GM12878 (cell line): Measurements from ENCODE around the gene CD244. TPM values are rescaled to one million over a fixed set of nuclear protein-coding genes. Genes with fewer than 3 reads are reported as not detected.
A peak's percentile ranks its signal among the peaks of the same experiment; 100 is the strongest.

ENCODE experiments used
- ATAC-seq: fragments of 200-7000 bp; cut with Tn5 transposase; 3 replicates; pipeline ENCODE4 v1.9.1; 2020; ENCODE audit warnings: mild to moderate bottlenecking, moderate library complexity
- BruUV-seq: library from RNA; stranded (reverse); fragments of 400-500 nt; replicated peaks from 2 replicates; lab custom pipeline; 2021; lab: Mats Ljungman, UMichigan
- CTCF ChIA-PET: fragments of 300-600 bp; sonication (Branson Sonifier 250); formaldehyde crosslinking; extraction: SDS; loops from one replicate; lab custom pipeline; 2021; ENCODE audit warnings: inconsistent platforms; lab: Yijun Ruan, JAX
- POLR2A ChIA-PET: fragments of 350-600 bp; formaldehyde crosslinking; extraction: SDS; loops from one replicate; lab custom pipeline; 2021; ENCODE audit warnings: inconsistent platforms; lab: Charles Lee
- RAD21 ChIA-PET: fragments of 300-600 bp; sonication (Branson Sonifier 250); formaldehyde crosslinking; loops from one replicate; lab custom pipeline; 2023; ENCODE audit warnings: antibody characterized with exemption; ENCODE audit not compliant: unreplicated experiment; lab: Charles Lee
- SMC1A ChIA-PET: fragments of 300-600 bp; sonication (Branson Sonifier 250); formaldehyde crosslinking; loops from one replicate; lab custom pipeline; 2023; ENCODE audit not compliant: unreplicated experiment, uncharacterized antibody; lab: Charles Lee
- DNase-seq: peaks from one replicate; pipeline ENCODE4 v3.0.0-alpha.2; 2011; ENCODE audit warnings: low read depth, low spot score
- FAIRE-seq: peaks from 3 replicates; lab custom pipeline; 2011; peaks lifted over from hg19 to GRCh38; lab: Jason Lieb, UNC
- H2AFZ ChIP-seq: 2 replicates; pipeline ENCODE4 v1.6.0; 2011; ENCODE audit warnings: low read depth, low read length, control low read depth; ENCODE audit not compliant: control insufficient read depth
- H3K27ac ChIP-seq: 2 replicates; pipeline ENCODE4 v1.5.1; 2011; ENCODE audit warnings: control low read depth; ENCODE audit not compliant: control insufficient read depth, insufficient read depth
- H3K27me3 ChIP-seq, 2 experiments: replicated peaks in 1 of 2; 2 replicates each; pipeline versions ENCODE4 v1.6.0 to v1.6.1; 2011; ENCODE audit warnings: low read length in 1 of 2; ENCODE audit not compliant: control insufficient read depth in 2 of 2, insufficient read depth in 2 of 2
- H3K36me3 ChIP-seq, 2 experiments: 2 replicates each; pipeline ENCODE4 v1.5.1; 2011; ENCODE audit warnings: low read length in 1 of 2; ENCODE audit not compliant: control insufficient read depth in 2 of 2, insufficient read depth in 2 of 2
- H3K4me1 ChIP-seq: 2 replicates; pipeline ENCODE4 v1.6.1; 2011; ENCODE audit warnings: mild to moderate bottlenecking, low read length, moderate library complexity, mixed read lengths; ENCODE audit not compliant: control insufficient read depth, insufficient read depth
- H3K4me2 ChIP-seq: 2 replicates; pipeline ENCODE4 v1.6.0; 2011; ENCODE audit warnings: control low read depth; ENCODE audit not compliant: control insufficient read depth, insufficient read depth
- H3K4me3 ChIP-seq: fragments of 200-600 bp; sonication (generic); 2 replicates; pipeline ENCODE4 v1.5.1; 2016
- H3K79me2 ChIP-seq: 2 replicates; pipeline ENCODE4 v1.6.0; 2011; ENCODE audit warnings: low read length; ENCODE audit not compliant: control insufficient read depth, insufficient read depth
- H3K9ac ChIP-seq: 2 replicates; pipeline ENCODE4 v1.8.0; 2011; ENCODE audit warnings: low read length, control low read depth, mixed read lengths; ENCODE audit not compliant: control insufficient read depth, insufficient read depth
- H3K9me3 ChIP-seq: replicated peaks from 3 replicates; pipeline ENCODE4 v1.5.1; 2011; ENCODE audit warnings: mild to moderate bottlenecking, low read length; ENCODE audit not compliant: control insufficient read depth, insufficient read depth
- H4K20me1 ChIP-seq: 2 replicates; pipeline ENCODE4 v1.6.0; 2011; ENCODE audit not compliant: control insufficient read depth, insufficient read depth
- BMI1 ChIP-seq: fragments of 450-650 bp; IDR thresholded peaks from 2 replicates; pipeline ENCODE4 v1.6.1; 2016; ENCODE audit warnings: mild to moderate bottlenecking, moderate library complexity, borderline replicate concordance
- EGR1 ChIP-seq, 2 experiments: IDR thresholded peaks; 1 replicate in 1 of 2; 2 replicates in 1 of 2; pipeline ENCODE4 v1.6.1; 2011 to 2012; ENCODE audit warnings: low read depth in 2 of 2, low read length in 2 of 2, borderline replicate concordance in 1 of 2, mild to moderate bottlenecking in 1 of 2, moderate library complexity in 1 of 2
- HDGF ChIP-seq: fragments of 450-650 bp; IDR thresholded peaks from 2 replicates; pipeline ENCODE4 v1.6.1; 2016; ENCODE audit warnings: antibody characterized with exemption
- JUNB ChIP-seq: IDR thresholded peaks from 2 replicates; pipeline ENCODE4 v1.6.1; 2016; ENCODE audit warnings: antibody characterized with exemption, mild to moderate bottlenecking
- JUND ChIP-seq: IDR thresholded peaks from 2 replicates; pipeline ENCODE4 v1.6.1; 2012; ENCODE audit warnings: low read depth, mild to moderate bottlenecking, low read length, improper control_type of control experiment, moderate library complexity
- MXI1 ChIP-seq: fragments of 150-350 bp; IDR thresholded peaks from 2 replicates; pipeline ENCODE4 v1.6.1; 2011; ENCODE audit warnings: low read depth, mild to moderate bottlenecking, inconsistent platforms, low read length, improper control_type of control experiment
- MYB ChIP-seq: fragments of 150-350 bp; IDR thresholded peaks from 2 replicates; pipeline ENCODE4 v1.6.1; 2014; ENCODE audit warnings: mild to moderate bottlenecking, low read depth, low read length, borderline replicate concordance
- SMAD1 ChIP-seq: fragments of 450-650 bp; IDR thresholded peaks from 2 replicates; pipeline ENCODE4 v1.6.1; 2018; ENCODE audit warnings: mild to moderate bottlenecking, low read depth; ENCODE audit not compliant: partially characterized antibody
- SREBF2 ChIP-seq: IDR thresholded peaks from 2 replicates; pipeline ENCODE4 v1.6.1; 2012; ENCODE audit warnings: mild to moderate bottlenecking, low read length
- TCF3 ChIP-seq: IDR thresholded peaks from 2 replicates; pipeline ENCODE4 v1.6.1; 2012; ENCODE audit warnings: low read depth, mild to moderate bottlenecking, low read length, borderline replicate concordance; ENCODE audit not compliant: insufficient read depth
- YY1 ChIP-seq: IDR thresholded peaks from 2 replicates; pipeline ENCODE4 v1.6.1; 2011; ENCODE audit warnings: low read depth, mild to moderate bottlenecking, low read length
- ZBED1 ChIP-seq: IDR thresholded peaks from 2 replicates; pipeline ENCODE4 v1.6.1; 2016; ENCODE audit warnings: borderline replicate concordance
- ZNF207 ChIP-seq: fragments of 450-650 bp; IDR thresholded peaks from 2 replicates; pipeline ENCODE4 v1.6.1; 2014; ENCODE audit warnings: antibody characterized with exemption, mild to moderate bottlenecking, borderline replicate concordance
- WGBS: methylation state at CpG from one replicate; pipeline ENCODE4 v1.1.6; 2016; ENCODE audit warnings: low lambda C conversion rate; ENCODE audit not compliant: insufficient replicate concordance, insufficient coverage; ENCODE audit errors: missing lambda C conversion rate; 5-methylcytosine and 5-hydroxymethylcytosine counted together
- in situ Hi-C: fragments of 300-500 bp; cut with MboI; formaldehyde crosslinking; loops from 9 replicates; pipeline ENCODE4 v1.14.3; 2018; ENCODE audit warnings: mixed read lengths
- intact Hi-C: fragments of 100-400 bp; cut with micrococcal nuclease; formaldehyde crosslinking; loops from one replicate; pipeline ENCODE4 v1.14.2; 2022; ENCODE audit not compliant: unreplicated experiment
- polyA plus RNA-seq, 11 experiments: library from polyadenylated mRNA; depleted of rRNA in 4 of 11; unstranded in 6 of 11; stranded (reverse) in 5 of 11; fragments of >200 nt; fragmentation: Nextera tagmentation in 4 of 11; fragmentation: Illumina TruSeq in 1 of 11; extraction: Ambion mirVana in 4 of 11; extraction: Trizol in 1 of 11; gene quantifications; 1 replicate in 1 of 11; 2 replicates in 10 of 11; pipeline versions ENCODE4 v1.2.1 to v1.2.3, GENCODE V29; 2011 to 2016; ENCODE audit warnings: inconsistent platforms in 2 of 11, missing spikeins in 2 of 11, low read depth in 1 of 11
- total RNA-seq, 4 experiments: library from RNA; depleted of rRNA in 3 of 4; stranded (reverse); fragments of >200 nt in 3 of 4; fragmentation: Illumina TruSeq in 1 of 4; extraction: Trizol in 1 of 4; gene quantifications; 2 replicates each; pipeline versions ENCODE4 v1.2.1 to v1.2.3, GENCODE V29; 2013 to 2021
- TF ChIP-seq, protein P1 (sequence below): IDR thresholded peaks from 2 replicates; pipeline ENCODE4 v1.6.1; 2011; ENCODE audit warnings: mild to moderate bottlenecking, low read depth, low read length, moderate library complexity; ENCODE audit not compliant: insufficient replicate concordance
- TF ChIP-seq, protein P2 (sequence below): IDR thresholded peaks from 2 replicates; pipeline ENCODE4 v1.6.1; 2012; ENCODE audit warnings: low read depth, low read length, improper control_type of control experiment
- TF ChIP-seq, protein P3 (sequence below): IDR thresholded peaks from 2 replicates; pipeline ENCODE4 v1.6.1; 2011; ENCODE audit warnings: borderline replicate concordance, low read depth, mild to moderate bottlenecking, moderate library complexity, low read length; ENCODE audit not compliant: insufficient read depth, poor library complexity, severe bottlenecking

Gene CD244
- total and polyA plus RNA-seq, 10 of the 15 experiments (the other 5 are each of a cell fraction or from before 2014, with no cell fraction given) = 0.24 to 13.6 (median 0.73) TPM

DNA sequence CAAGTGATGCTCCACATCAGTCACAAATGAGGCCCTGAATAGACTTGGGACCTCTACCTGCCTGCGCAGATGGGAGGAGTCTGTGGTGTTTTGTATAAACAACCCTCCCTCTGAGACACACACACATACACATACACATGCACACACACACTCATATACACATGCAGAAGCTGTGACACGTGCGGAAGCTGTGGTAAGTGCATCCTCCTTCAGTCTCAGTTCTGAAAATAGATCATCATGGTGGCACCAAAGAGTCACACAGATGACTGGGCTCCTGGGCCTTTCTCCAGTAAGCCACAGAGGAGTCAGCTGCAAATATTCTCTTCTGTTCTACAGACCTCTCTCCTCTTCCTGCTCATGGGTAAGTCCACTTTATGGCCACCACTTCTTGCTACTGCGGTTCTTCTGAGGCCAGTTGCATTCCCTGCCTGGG, 66.7 kb downstream of the CD244 start, which contains the start of gene LY9 (continued):
- TF ChIP-seq JUNB (peak; percentile 65), BMI1 (0 out of 2 replicates have a peak, but pooled peaks have one; percentile 50)
- TF ChIP-seq, protein P1, sequence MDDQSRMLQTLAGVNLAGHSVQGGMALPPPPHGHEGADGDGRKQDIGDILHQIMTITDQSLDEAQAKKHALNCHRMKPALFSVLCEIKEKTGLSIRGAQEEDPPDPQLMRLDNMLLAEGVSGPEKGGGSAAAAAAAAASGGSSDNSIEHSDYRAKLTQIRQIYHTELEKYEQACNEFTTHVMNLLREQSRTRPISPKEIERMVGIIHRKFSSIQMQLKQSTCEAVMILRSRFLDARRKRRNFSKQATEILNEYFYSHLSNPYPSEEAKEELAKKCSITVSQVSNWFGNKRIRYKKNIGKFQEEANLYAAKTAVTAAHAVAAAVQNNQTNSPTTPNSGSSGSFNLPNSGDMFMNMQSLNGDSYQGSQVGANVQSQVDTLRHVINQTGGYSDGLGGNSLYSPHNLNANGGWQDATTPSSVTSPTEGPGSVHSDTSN = peak; percentile 27

DNA sequence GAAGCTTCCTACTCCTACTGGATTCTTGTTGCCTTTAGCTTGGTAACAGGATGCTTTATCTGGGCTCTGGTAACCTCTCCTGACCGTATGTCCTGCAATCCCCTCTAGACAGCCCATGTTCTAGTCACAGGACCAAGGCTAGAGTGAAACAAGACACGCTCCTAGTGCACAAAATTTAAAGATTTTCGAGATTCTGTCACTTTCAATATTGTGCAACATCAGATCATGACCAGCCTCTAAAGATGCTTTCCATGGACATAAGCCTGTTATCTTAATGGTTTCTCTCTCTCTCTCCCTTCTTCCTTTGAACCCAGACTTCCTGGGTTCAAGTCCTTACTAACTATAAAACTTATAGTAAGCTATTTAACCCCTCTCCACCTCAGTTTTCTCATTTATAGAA, 68.3 kb downstream of the CD244 start:
- Histone ChIP-seq H3K4me3 (no peak overlapping the region), H3K9ac (no peak overlapping the region), H3K27ac (no peak overlapping the region), H3K79me2 (peaks cover 3% of the 10 kb centered on the region), H3K4me1 (peaks cover 49% of the 10 kb centered on the region), H3K4me2 (no peak overlapping the region), H4K20me1 (no peaks in the 10 kb centered on the region), H3K9me3 (no peaks in the 10 kb centered on the region), H3K36me3 (no peaks in the 10 kb centered on the region), H2AFZ (no peak overlapping the region), H3K27me3 (no peaks in the 10 kb centered on the region)
- FAIRE-seq = no peak
- no peak for DNase-seq
- intact Hi-C loops = no loop called here
- WGBS = 62% methylated on average over 3 of the region's 3 CpGs
- ChIA-PET SMC1A (interaction anchor here (1.0 to 7.1 kb wide), 13 partner anchors 9 to 157 kb away, joined by 3 to 86 read pairs (median 4); no protein-coding TSS in a partner anchor), CTCF (interaction anchor here (0.8 to 9.3 kb wide), 9 partner anchors 17 to 276 kb away, joined by 3 to 192 read pairs (median 4); partner anchors contain the start of gene ARHGAP30), POLR2A (interaction anchor here (1.0 kb wide), 1 partner anchor 30 kb away, joined by 3 read pairs; no protein-coding TSS in a partner anchor), RAD21 (interaction anchor here (0.7 to 1.2 kb wide), 4 partner anchors 19 to 69 kb away, joined by 3 to 4 read pairs (median 3); no protein-coding TSS in a partner anchor)
- ATAC-seq = no peak
- in situ Hi-C loops = no loop called here
- no TSS peak for BruUV-seq
- TF ChIP-seq, protein P2, sequence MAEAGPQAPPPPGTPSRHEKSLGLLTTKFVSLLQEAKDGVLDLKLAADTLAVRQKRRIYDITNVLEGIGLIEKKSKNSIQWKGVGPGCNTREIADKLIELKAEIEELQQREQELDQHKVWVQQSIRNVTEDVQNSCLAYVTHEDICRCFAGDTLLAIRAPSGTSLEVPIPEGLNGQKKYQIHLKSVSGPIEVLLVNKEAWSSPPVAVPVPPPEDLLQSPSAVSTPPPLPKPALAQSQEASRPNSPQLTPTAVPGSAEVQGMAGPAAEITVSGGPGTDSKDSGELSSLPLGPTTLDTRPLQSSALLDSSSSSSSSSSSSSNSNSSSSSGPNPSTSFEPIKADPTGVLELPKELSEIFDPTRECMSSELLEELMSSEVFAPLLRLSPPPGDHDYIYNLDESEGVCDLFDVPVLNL = no peak
- TF ChIP-seq MYB (no peak), TCF3 (no peak), EGR1 (IDR thresholded peaks at IDR 0.05; ENCODE audit: borderline replicate concordance in 1 of 2, low read depth in 2 of 2, low read length in 2 of 2) (no peak), SMAD1 (no peak), ZBED1 (no peak), HDGF (no peak), ZNF207 (no peak), YY1 (no peak), JUND (no peak), MXI1 (no peak), SREBF2 (no peak)
- TF ChIP-seq, protein P3, sequence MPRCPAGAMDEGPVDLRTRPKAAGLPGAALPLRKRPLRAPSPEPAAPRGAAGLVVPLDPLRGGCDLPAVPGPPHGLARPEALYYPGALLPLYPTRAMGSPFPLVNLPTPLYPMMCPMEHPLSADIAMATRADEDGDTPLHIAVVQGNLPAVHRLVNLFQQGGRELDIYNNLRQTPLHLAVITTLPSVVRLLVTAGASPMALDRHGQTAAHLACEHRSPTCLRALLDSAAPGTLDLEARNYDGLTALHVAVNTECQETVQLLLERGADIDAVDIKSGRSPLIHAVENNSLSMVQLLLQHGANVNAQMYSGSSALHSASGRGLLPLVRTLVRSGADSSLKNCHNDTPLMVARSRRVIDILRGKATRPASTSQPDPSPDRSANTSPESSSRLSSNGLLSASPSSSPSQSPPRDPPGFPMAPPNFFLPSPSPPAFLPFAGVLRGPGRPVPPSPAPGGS = no peak
